Duodenal mucosa (tissue), 2 donors: Measurements from ENCODE around the gene ANO2.

ENCODE experiments used
- H3K27ac ChIP-seq: one replicate; pipeline ENCODE4 v1.7.0; 2013; ENCODE audit warnings: low read depth, low read length
- H3K27me3 ChIP-seq, 2 donors: one replicate each; pipeline ENCODE4 v1.7.0; 2013; ENCODE audit warnings: low read length in 2 of 2, control low read depth in 1 of 2; ENCODE audit not compliant: insufficient read depth in 2 of 2, control insufficient read depth in 1 of 2
- H3K36me3 ChIP-seq, 2 donors: one replicate each; pipeline ENCODE4 v1.7.0; 2013; ENCODE audit warnings: low read length in 2 of 2, control low read depth in 1 of 2; ENCODE audit not compliant: insufficient read depth in 2 of 2, control insufficient read depth in 1 of 2
- H3K4me1 ChIP-seq, 2 donors: one replicate each; pipeline ENCODE4 v1.7.0; 2013; ENCODE audit warnings: low read length in 2 of 2, control low read depth in 1 of 2; ENCODE audit not compliant: insufficient read depth in 2 of 2, control insufficient read depth in 1 of 2
- H3K4me3 ChIP-seq, 2 donors: one replicate each; pipeline ENCODE4 v1.7.0; 2013; ENCODE audit warnings: low read length in 2 of 2, low read depth in 1 of 2
- H3K9ac ChIP-seq, 2 donors: one replicate each; pipeline ENCODE4 v1.7.0; 2013; ENCODE audit warnings: low read length in 2 of 2, low read depth in 1 of 2
- H3K9me3 ChIP-seq, 2 donors: one replicate each; pipeline ENCODE4 v1.7.0; 2013; ENCODE audit warnings: low read length in 2 of 2, control low read depth in 1 of 2; ENCODE audit not compliant: control insufficient read depth in 1 of 2

The ANO2 gene

GRCh38 chr12:5614256-5614655 lies 330.8 kb downstream of the ANO2 start:
- no peaks in the 10 kb centered on the region for H3K36me3 ChIP-seq
- no peaks in the 10 kb centered on the region for H3K4me1 ChIP-seq

GRCh38 chr12:5612556-5613410 lies 332.3 kb downstream of the ANO2 start:
- H3K9me3 ChIP-seq: peaks cover 0 to 7% of the 10 kb centered on the region in 2 donors
- H3K27me3 ChIP-seq: no peaks in the 10 kb centered on the region
- H3K9ac ChIP-seq: no peak overlapping the region
- no peak overlapping the region for H3K4me3 ChIP-seq
- H3K4me1 ChIP-seq: no peaks in the 10 kb centered on the region
- H3K27ac ChIP-seq: no peak overlapping the region
- no peaks in the 10 kb centered on the region for H3K36me3 ChIP-seq

More at GRCh38 chr12:5614256-5614655, 330.8 kb downstream of the ANO2 start:
- H3K27ac ChIP-seq: no peak overlapping the region
- no peak overlapping the region for H3K9ac ChIP-seq
- no peaks in the 10 kb centered on the region for H3K27me3 ChIP-seq
- H3K4me3 ChIP-seq: no peak overlapping the region
- H3K9me3 ChIP-seq: peaks cover 0 to 7% of the 10 kb centered on the region in 2 donors

GRCh38 chr12:5611162-5611561 lies 333.9 kb downstream of the ANO2 start:
- no peak overlapping the region for H3K27ac ChIP-seq
- H3K4me3 ChIP-seq: no peak overlapping the region
- H3K4me1 ChIP-seq: no peaks in the 10 kb centered on the region
- no peaks in the 10 kb centered on the region for H3K36me3 ChIP-seq
- no peak overlapping the region for H3K9ac ChIP-seq
- H3K27me3 ChIP-seq: no peaks in the 10 kb centered on the region
- no peaks in the 10 kb centered on the region for H3K9me3 ChIP-seq

- H3K36me3 ChIP-seq: no peaks in the 10 kb centered on the region
- no peak overlapping the region for H3K4me3 ChIP-seq
- no peaks in the 10 kb centered on the region for H3K9me3 ChIP-seq
- H3K27me3 ChIP-seq: no peaks in the 10 kb centered on the region
- no peak overlapping the region for H3K9ac ChIP-seq
- H3K4me1 ChIP-seq: no peaks in the 10 kb centered on the region
- H3K27ac ChIP-seq: no peak overlapping the region
Measured at GRCh38 chr12:5599378-5599777, 345.7 kb downstream of the ANO2 start.

- peaks cover 0 to under 1% of the 10 kb centered on the region in 2 donors for H3K4me1 ChIP-seq
- H3K36me3 ChIP-seq: no peaks in the 10 kb centered on the region
- no peak overlapping the region for H3K27ac ChIP-seq
- no peak overlapping the region for H3K9ac ChIP-seq
- no peaks in the 10 kb centered on the region for H3K27me3 ChIP-seq
- no peak overlapping the region for H3K4me3 ChIP-seq
- no peaks in the 10 kb centered on the region for H3K9me3 ChIP-seq
Measured at GRCh38 chr12:5593998-5594397, 351.1 kb downstream of the ANO2 start.

- Histone ChIP-seq H3K9me3 (no peaks in the 10 kb centered on the region), H3K4me3 (no peak overlapping the region), H3K27me3 (no peaks in the 10 kb centered on the region)
Measured at GRCh38 chr12:5593086-5593485, 352.0 kb downstream of the ANO2 start.

GRCh38 chr12:5592310-5592709 lies 352.7 kb downstream of the ANO2 start:
- H3K36me3 ChIP-seq: no peaks in the 10 kb centered on the region
- H3K27ac ChIP-seq: no peak overlapping the region
- H3K4me1 ChIP-seq: peaks cover 0 to 7% of the 10 kb centered on the region in 2 donors
- H3K27me3 ChIP-seq: no peaks in the 10 kb centered on the region
- no peaks in the 10 kb centered on the region for H3K9me3 ChIP-seq
- no peak overlapping the region for H3K9ac ChIP-seq
- H3K4me3 ChIP-seq: no peak overlapping the region

More at GRCh38 chr12:5593086-5593485, 352.0 kb downstream of the ANO2 start:
- Histone ChIP-seq H3K36me3 (no peaks in the 10 kb centered on the region), H3K27ac (no peak overlapping the region), H3K4me1 (peaks cover 0 to 7% of the 10 kb centered on the region in 2 donors), H3K9ac (no peak overlapping the region)

GRCh38 chr12:5590316-5590715 lies 354.7 kb downstream of the ANO2 start:
- H3K9me3 ChIP-seq: no peaks in the 10 kb centered on the region
- H3K4me1 ChIP-seq: peaks cover 0 to 16% of the 10 kb centered on the region in 2 donors
- H3K27ac ChIP-seq: no peak overlapping the region
- no peaks in the 10 kb centered on the region for H3K36me3 ChIP-seq
- H3K9ac ChIP-seq: no peak overlapping the region
- no peaks in the 10 kb centered on the region for H3K27me3 ChIP-seq
- no peak overlapping the region for H3K4me3 ChIP-seq

GRCh38 chr12:5589054-5589453 lies 356.0 kb downstream of the ANO2 start:
- Histone ChIP-seq H3K27ac (no peak overlapping the region), H3K27me3 (no peaks in the 10 kb centered on the region), H3K4me3 (no peak overlapping the region), H3K36me3 (no peaks in the 10 kb centered on the region), H3K4me1 (peaks cover 0 to 16% of the 10 kb centered on the region in 2 donors), H3K9me3 (no peaks in the 10 kb centered on the region), H3K9ac (no peak overlapping the region)

GRCh38 chr12:5588591-5588990 lies 356.5 kb downstream of the ANO2 start:
- H3K4me3 ChIP-seq: no peak overlapping the region
- H3K9ac ChIP-seq: no peak overlapping the region
- no peaks in the 10 kb centered on the region for H3K36me3 ChIP-seq
- H3K4me1 ChIP-seq: peaks cover 0 to 16% of the 10 kb centered on the region in 2 donors
- H3K9me3 ChIP-seq: no peaks in the 10 kb centered on the region
- H3K27ac ChIP-seq: no peak overlapping the region
- no peaks in the 10 kb centered on the region for H3K27me3 ChIP-seq
